Stimulated activated CD8-positive, alpha-beta memory T cell treated with anti-CD3 and anti-CD28 coated beads, Interleukin-4, amount 100 ng/mL, for 1 hour (primary cell): ENCODE data around the gene UGDH.
A peak's percentile ranks its signal among the peaks of the same experiment; 100 is the strongest.
"Not testable (repeated sequence)": the region's sequence is repeated elsewhere in the genome, so short reads cannot be mapped to it uniquely, and the experiment has no call there.

Experiments
- DNase-seq, 2 donors: peaks; one replicate each; pipeline ENCODE4 v3.0.0-alpha.2; 2020; ENCODE audit warnings: low read depth in 2 of 2, low spot score in 1 of 2

UGDH gene

GRCh38 chr4:39495446-39496213, 31.6 kb downstream of the UGDH start:
- DNase-seq = no peak

- no peak for DNase-seq
Observed at GRCh38 chr4:39494354-39494753, 32.9 kb downstream of the UGDH start.

DNA sequence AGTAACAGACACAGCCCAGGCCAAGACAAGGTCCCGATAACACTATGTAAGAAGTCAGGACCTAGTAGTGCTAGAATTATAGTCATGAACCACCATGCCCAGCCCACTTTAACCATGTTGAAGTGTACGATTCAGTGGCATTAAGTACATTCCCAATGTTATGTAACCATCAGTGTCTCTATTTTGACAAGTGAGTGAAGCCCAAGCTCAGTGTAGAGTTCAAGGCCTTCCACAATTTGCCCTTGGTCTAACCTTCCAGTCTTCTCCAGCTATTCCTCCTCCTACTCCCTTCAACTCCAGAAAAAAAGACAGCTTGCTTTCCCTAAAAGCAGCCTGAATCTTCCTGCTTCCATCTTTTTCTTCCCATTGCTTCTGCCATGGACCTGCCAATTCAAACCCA, 36.9 kb downstream of the UGDH start:
- no peak for DNase-seq

DNA sequence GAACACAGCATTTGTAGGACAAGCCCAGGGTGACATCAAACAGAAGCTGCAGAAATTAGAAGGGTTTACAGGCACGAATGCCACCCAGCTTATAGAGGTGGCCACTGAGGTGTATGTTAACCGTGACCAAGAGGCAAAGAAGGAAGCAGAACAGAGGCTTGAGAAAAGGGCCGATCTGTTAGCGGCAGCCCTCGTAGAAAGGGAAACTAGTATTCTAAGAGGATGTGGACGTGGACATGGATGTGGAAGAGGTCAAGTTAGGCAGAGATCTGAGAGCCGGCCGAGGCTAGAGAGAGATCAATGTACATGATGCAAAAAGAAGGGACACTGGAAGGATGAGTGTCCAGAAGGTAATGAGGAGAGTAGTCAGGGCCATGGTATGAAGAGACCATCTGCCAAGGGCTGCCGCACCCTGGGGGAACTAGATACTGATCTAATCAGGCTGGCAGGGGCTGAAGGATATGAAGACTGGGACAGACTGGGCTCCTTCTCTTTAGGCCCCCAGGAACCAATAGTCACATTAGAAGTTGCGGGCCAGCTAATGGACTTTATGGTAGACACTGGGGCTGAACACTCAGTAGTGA, 40.9 kb downstream of the UGDH start:
- DNase-seq = no peak

- DNase-seq = no peak
Observed at GRCh38 chr4:39484582-39485272, 42.5 kb downstream of the UGDH start.

DNA sequence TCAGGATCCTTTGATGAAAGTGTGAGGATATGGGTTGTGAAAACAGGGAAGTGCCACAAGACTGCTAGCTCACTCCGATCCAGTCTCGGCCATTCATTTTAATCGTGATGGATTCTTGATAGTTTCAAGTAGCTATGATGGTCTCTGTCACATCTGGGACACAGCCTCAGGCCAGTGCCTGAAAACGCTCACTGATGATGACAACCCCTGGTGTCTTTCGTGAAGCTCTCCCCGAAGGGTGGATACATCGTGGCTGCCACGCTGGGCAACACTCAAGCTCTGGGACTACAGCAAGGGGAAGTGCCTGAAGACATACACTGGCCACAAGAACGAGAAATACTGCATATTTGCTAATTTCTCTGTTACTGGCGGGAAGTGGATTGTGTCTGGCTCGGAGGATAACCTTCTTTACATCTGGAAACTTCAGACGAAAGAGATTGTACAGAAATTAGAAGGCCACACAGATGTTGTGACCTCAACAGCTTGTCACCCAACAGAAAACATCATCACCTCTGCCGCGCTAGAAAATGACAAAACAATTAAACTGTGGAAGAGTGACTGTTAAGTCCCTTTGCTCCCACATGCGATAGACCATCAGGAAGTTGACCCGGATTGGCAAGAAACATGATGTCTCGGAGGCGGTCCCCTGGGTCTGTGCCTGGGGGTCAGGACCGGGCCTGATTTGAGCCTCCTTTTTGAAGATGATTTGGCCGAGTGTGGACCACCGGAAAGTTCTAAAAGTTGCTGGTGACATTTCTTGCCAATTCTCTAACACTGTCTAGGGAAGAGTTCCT, 46.1 kb downstream of the UGDH start:
- no peak for DNase-seq

GRCh38 chr4:39480251-39480650, 47.0 kb downstream of the UGDH start:
- DNase-seq = no peak

- no peak for DNase-seq
Observed at GRCh38 chr4:39476187-39476895, 50.9 kb downstream of the UGDH start.

GRCh38 chr4:39472396-39472795, 54.8 kb downstream of the UGDH start:
- DNase-seq = no peak

DNA sequence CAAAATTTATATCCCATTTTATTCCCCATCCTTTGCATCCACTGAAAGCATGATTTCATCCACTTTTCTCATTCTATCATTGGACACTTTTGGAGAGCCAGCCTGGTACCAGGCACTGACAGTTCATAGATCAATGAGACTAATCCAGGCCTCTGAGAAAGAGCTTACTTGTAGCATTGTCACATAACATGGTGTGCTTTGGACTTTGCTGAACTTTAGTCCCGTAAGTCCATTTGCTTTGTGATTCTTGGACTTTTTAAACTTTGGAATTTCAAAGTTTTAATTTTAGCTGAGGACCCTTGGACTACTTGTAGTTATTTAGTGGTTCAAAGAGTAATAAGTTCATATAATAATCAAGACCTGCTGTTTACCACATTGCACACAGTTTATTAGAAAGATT, 56.8 kb downstream of the UGDH start:
- no peak for DNase-seq

DNA sequence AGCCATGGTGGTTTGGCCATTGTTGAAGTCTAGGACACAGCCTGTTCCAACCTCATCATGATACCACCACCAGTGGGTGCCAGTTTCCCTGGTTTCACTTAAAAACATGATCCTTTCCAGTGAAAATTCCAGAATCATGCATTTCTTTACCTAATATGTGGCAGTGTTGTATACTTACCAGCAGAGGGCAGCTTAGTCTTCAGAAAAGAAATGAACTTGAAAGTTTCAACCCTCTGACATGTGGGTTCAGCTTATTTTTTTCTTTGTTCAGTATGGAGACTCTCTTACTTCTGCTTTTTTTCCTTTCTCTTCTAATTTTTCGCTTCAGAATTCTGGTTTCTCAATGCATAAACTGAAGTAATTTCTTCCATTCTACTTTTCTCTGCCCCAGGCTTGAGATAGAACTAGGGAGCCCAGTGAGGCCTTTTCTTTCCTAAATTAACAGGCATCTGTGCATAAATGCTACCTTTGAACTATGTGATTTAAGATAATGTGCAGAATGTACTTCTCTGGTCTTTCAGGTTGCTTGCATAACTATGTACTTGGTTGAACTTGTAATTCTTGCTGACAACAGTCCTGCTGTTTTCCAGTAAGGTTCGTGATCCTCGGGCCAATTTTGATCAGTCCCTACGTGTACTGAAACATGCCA, 57.7 kb downstream of the UGDH start:
- no peak for DNase-seq

DNA sequence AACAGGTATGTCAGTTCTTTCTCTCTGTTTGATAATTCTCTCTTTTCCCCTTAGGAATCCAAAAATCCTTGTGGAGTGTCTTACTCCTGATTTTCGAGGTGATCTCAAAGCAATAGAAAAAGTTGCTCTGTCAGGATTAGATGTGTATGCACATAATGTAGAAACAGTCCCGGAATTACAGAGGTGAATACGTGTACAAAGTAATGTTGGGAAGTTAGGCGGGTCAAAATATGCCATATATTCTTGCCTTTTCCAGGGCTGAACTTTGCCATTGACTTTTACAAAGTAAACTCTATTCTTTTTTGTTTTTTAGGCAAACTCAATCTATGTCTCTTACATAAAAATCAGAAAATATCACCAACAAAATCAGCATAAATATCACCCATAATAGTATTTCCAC, 59.8 kb downstream of the UGDH start:
- DNase-seq = no peak

DNA sequence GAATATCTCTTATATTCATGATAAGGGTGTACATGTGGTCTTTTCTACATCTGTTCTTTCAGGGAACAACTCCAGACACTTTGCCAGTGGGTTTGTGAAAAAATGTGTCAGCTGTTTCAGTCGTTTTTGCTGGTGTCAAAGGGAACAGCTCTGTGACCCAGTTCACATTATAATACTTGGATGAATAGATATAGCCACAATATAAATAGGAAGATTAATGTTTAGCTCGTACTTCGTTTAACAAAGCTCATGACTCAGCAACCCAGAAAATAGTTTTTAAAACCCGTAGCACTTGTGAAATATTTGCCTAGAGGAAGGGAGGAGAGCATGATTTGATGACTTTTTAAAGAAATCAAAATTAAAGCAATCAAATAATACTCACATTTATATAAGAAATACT, 60.5 kb downstream of the UGDH start:
- DNase-seq = no peak

GRCh38 chr4:39464886-39465501, 62.2 kb downstream of the UGDH start:
- DNase-seq = no peak

- DNase-seq = peak; percentile 88 to 90
Observed at GRCh38 chr4:39458505-39459300, 68.5 kb downstream of the UGDH start, which contains the start of the genes LIAS and RPL9. LIAS (plus strand) TSS chr4:39459056; CDS start chr4:39459118, 62 bp downstream. RPL9 (minus strand) TSS chr4:39458922; CDS start chr4:39458439, 483 bp downstream.

GRCh38 chr4:39458161-39458504, 69.1 kb downstream of the UGDH start:
- DNase-seq = not testable (repeated sequence)

DNA sequence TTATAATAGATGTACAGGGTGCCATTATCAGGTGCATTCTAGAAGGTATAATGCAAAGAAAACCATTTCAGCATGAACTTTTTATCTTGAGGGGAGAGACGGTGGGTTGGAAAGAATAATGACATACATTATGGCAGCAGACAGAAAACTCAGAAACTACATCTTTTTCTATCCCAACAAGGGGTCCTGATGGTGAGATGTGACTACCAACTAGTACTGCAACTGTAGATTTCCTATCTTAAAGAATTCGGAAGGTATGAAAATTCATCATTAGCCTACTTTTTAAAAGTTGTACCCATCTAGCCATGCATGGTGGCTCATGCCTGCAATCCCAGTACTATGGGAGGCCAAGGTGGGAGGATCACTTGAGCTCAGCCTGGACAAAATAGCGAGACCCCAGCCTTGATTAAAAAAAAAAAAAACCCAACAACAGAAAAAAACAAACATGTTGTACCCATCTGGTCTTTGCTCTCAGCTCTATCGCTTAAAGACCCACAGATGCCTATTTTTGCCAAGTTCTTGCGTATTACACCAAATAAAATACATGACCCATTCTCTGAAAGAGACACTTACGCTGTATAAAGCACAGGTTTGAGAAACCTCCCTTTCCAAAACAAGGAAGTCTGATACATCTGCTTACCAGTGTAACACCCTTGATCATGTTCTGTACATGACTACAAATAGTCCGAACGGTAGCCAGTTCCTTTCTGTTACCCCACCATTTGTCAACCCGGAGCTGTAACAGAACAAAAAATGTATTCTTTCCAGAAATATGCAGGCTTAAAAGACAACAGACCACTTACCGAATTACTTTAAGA, 70.1 kb downstream of the UGDH start:
- DNase-seq = no peak

DNA sequence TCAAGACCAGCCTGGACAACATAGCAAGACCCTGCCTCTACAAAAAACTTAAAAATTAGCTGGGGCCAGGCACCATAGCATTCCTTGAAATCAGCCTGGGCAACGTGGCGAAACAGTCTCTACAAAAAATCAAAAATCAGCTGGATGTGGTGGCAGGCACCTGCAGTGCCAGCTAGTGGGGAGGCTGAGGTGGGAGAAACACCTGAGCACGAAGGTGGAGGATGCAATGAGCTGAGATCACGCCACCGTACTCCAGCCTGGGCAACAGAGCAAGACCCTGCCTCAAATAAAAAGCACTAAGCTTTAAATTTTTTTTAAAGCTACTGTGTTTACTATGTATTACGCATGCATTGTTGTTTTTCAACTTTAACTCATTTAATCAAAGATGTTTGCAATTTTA, 71.8 kb downstream of the UGDH start:
- no peak for DNase-seq
